ENCODE data around the gene CELF3.
"Not testable (repeated sequence)": the region's sequence is repeated elsewhere in the genome, so short reads cannot be mapped to it uniquely, and the experiment has no call there.

The CELF3 gene

DNA sequence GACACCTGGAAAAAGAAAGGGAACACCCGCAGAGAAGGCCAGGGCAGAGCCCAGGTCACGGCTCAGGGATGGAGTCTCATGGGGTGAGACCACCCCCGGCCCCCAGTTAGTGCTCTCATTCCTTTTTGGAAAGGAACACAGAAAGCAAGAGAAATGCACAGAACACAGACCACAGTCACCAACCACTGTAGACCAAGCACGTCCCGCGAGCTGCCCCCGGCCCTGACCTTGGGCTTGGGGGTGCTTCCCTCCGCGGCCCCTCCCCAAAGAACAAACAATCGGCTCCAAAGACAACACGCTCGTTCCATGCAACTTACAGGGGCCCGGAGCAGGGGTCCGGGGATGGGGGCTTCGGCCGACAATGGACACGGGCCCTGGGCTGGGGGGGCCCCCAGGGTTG lies 12.8 kb downstream of the CELF3 start:
- DNase-seq (ENCODE audit: low read depth, low spot score) = no peak

DNA sequence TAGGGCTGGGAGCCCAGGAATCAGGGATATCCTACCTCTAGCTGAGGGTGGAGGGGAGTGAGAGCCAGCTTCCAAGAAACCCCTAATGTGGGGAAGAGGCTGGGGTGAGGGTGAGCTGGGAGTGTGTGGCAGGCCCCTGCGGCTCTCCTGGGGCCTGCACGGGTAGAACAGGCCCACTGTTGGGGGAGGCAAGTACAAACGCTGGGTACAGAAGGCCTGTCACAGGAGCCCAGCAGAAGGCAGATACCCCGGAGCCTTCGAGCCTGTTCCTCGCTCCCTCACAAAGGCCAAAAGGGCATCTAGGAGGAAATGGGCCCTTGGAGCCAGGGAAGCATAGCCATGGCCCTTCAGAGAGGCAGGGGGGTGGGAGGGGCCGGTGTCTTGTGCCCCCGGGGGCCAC lies 13.7 kb downstream of the CELF3 start:
- no peak for DNase-seq (ENCODE audit: low read depth, low spot score)

DNA sequence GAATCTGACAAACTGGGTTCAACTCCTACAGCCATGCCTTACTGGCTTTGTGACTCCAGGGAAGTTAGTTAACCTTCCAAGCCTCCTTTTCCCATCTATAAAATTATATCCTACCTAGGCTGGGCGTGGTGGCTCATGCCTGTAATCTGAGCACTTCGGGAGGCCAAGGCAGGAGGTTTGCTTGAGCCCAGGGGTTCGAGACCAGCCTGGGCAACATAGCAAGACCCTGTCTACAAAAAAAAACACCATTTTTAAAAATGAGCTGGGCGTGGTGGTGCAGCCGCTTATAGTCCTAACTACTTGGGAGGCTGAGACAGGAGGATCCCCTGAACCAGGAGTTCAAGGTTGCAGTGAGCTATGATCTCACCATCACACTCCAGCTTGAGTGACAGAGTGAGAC lies 15.1 kb downstream of the CELF3 start:
- no peak for DNase-seq (ENCODE audit: low read depth, low spot score)

DNA sequence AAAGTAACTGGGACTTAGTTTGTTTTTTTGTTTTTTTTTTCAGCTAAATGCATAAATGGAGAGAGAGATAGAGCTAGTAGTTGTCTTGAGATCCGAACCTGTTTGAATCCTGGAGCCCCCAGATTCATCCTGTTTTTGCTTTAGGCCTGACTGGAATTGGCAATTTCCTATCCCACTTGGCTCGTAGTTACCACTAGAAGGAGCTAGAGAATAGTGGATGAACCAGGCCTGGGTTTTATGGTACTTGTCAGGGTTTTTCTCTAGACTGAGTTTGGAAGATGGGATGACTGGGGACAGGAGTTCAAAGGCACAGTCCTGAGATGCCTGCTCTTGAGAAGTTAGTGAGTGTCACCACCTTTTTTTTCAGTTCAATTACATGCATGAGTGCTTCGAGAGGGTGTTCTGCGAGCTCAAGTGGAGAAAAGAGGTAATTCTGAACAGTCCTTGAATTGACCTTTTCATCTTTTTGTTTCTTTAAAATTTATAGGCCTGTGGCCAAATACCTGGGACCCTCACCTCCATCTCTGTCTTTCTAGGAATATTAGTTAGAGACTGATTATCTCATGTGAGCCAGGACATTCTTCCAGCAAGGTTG lies 23.4 kb downstream of the CELF3 start:
- no peak for DNase-seq (ENCODE audit: low read depth, low spot score)

DNA sequence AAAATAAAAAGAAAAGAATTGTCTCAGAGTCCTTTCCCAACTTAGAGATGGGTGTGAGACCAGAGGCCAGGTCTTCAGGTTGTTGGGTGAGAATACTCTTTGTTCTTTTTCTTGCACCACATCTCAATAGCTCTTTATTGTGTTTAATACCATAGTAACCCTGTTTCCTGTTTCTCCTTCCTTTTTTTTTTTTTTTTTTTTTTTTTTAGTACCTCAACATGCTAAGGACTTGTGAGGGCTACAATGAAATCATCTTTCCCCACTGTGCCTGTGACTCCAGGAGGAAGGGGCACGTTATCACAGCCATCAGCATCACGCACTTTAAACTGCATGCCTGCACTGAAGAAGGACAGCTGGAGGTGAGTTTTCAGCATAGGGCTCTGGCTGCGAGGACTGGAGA lies 24.4 kb downstream of the CELF3 start:
- no peak for DNase-seq (ENCODE audit: low read depth, low spot score)

DNA sequence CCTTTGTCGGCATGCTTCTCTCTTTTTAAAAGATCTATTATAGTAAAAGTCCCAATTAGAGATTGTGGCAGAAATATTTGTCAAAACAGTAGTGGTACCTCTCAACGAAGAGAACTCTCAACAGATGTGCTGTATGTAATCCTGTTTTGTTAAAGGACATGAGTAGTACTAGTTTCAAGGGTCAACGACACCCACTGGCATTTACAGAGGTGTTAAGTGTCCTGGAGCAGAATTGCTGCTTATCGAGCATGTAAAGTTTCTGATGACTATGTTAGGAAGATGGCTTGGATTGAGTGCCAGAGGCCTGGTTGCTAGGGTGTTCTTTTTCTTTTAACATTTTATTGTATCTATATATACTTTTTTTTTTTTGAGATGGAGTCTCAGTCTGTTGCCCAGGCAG lies 27.1 kb downstream of the CELF3 start:
- DNase-seq (ENCODE audit: low read depth, low spot score) = no peak

DNA sequence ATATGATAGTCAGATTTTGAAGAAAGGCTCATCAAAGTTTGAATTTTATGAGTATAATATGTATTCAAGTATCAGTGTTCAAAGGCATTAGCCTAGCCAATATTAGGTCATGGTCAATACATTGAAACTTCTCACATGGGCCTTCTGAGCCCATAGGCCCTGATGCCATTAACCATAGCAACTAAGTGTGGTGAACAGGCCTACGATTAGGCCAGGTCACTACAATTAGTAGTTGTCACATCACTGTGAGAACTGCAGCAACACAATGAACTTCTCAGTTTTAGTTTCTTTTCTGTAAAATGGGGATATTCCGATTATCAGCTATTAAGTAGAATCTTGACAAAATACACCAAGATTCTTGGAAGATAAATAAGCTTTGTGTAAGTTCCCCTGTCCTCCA lies 30.0 kb downstream of the CELF3 start:
- DNase-seq (ENCODE audit: low read depth, low spot score) = no peak

DNA sequence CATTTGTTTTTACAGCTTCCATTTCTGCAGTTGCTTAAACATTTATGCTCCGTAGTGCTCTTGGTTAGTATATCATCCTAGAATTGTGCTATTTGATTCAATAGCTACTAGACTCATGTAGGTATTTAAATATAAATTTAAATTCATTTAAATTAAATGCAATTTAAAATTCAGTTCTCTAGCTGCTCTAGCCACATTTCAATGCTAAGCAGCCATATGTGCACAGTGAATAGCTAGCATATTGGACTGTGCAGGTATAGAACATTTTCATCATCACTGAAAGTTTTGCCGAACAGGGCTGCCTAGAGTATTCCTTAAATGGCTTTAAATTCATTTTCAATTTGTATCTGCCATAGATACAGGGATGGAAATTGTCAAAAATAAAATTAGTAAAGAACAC lies 32.5 kb downstream of the CELF3 start:
- DNase-seq (ENCODE audit: low read depth, low spot score) = no peak

DNA sequence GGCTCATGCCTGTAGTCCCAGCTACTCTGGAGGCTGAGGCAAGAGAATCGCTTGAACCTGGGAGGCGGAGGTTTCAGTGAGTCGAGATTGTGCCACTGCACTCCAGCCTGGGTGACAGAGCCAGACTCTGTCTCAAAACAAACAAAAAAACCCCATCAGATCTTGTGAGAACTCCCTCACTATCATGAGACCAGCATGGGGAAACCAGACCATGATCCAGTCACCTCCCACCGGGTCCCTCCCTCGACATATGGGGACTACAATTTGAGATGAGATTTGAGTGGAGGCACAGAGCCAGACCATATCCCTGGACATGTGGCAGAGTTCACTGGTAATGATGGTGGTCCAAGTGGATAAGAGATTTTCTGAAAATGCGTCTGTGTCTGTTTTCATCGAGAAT lies 33.7 kb downstream of the CELF3 start:
- DNase-seq (ENCODE audit: low read depth, low spot score) = not testable (repeated sequence)

DNA sequence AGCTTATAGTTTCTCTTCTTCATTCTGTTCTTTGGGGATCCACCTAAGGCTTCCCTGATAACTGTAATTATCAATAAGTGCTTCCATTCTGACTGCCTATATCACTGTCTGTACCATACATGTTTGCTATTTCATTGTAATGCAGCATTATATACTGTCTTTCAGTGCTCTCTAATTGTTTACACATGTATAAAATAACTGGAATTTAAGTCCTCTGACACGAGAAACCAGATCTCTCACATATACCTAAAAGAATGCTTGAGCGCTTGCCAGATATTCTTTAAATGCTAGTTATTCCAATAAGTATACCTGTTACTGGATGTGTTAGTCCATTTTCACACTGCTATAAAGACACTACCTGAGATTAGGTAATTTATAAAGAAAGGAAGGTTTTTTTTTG lies 34.7 kb downstream of the CELF3 start:
- no peak for DNase-seq (ENCODE audit: low read depth, low spot score)

DNA sequence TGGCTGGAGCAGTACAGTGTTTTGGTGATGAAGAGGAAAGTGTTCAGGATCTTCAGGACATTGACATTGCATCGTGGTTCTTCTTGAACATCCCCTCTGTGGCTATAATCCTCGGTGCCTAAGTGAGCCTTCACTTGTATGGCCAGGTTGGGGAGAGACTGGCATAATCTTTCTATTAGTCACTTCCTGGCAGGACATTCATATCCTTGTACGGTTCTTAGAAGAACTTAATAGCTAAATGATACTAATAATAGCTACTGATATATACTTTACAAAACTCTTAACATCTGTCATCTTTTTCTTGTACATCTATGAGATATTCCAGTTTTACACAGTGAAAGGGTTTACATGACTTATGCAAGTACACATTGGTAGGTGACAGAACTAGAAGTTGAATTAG lies 35.8 kb downstream of the CELF3 start:
- no peak for DNase-seq (ENCODE audit: low read depth, low spot score)

DNA sequence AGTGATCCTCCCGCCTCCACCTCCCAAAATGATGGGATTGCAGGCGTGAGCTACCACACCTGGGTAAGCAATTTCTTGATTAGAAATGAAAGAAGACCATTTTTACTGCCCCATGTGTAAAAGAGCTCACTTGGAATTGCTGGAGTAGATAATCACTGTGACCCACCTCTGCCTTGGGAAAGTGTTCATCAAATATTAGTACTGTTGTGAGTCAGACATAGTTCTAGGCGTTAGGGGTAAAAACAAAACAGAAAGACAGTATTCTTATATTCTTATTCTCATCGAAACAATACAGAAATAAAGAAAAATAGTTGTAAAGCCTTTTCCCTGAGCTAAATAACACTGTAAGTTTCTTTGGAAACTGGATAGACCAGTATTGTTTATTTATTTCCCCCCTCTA lies 36.2 kb downstream of the CELF3 start:
- DNase-seq (ENCODE audit: low read depth, low spot score) = no peak

DNA sequence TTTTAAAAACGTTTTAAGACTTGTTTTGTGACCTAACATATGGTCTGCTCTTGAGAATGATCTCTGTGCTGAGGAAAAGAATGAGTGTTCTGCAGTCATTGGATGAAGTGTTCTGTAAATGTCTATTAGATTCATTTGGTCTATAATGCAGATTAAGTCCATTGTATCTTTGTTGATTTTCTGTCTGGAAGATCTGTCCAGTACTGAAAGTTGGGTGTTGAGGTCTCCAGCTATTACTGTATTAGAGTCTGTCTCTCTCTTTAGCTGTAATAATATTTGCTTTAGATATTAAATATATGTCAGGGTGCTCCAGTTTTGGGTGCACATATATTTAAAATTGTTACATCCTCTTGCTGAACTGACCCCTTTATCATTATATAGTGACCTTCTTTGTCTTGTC lies 43.2 kb downstream of the CELF3 start:
- no peak for DNase-seq (ENCODE audit: low read depth, low spot score)

DNA sequence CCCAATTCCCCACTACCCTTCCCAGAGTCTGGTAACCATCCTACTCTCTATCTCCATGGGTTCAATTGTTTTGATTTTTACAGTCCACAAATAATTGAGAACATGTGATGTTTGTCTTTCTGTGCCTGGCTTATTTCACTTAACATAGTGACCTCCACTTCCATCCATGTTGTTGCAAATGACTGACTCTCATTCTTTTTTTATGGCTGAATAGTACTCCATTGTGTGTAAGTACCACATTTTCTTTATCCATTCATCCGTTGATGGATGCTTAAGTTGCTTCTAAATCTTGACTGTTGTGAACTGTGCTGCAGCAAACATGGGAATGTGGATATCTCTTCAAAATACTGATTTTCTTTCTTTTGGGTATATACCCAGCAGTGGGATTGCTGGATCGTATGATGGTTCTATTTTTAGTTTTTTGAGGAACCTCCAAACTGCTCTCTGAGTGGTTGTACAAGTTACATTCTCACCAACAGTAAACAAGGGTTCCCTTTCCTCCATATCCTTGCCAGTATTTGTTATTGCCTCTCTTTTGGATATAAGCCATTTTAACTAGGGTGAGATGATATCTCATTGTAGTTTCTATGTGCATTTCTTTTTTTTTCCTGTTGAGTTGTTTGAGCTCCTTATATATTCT lies 46.4 kb downstream of the CELF3 start:
- not testable (repeated sequence) for DNase-seq (ENCODE audit: low read depth, low spot score)

DNA sequence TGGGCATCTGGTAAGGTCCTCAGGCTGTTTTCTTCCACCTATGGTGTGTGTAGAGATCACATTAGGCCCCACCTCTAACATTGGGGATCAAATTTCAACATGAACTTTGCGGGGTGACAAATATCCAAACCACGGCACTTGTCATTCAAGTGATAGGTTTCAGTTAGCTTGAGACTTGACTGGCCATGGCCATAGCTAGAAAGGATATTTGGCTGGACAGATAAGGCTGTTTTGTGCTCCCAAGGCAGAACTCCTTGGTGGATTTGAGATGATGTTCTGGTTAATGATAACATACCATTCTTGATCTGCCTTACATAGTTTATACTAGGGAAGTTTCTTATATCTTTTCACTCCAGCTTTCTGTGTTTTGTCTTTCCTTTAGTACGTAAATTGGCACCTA lies 48.5 kb downstream of the CELF3 start:
- no peak for DNase-seq (ENCODE audit: low read depth, low spot score)

DNA sequence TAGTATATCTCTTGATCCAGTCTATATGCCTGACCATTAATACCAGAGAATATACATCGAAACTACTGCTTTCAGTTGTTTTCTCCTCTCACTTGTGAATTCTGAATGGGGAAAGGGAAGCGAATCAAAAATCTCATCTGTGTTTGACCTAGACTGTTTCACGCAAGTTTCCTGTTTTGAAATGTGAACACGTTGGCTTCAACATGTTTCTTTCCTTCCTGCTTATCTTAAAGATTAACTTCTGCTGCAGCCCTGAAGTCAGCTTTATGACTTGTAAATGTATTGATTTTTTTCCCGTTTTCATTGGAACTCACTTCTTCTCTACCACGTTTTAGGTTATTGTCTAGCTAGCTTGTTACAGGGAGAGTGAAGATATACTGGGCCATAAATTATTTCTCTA lies 54.9 kb downstream of the CELF3 start:
- no peak for DNase-seq (ENCODE audit: low read depth, low spot score)

DNA sequence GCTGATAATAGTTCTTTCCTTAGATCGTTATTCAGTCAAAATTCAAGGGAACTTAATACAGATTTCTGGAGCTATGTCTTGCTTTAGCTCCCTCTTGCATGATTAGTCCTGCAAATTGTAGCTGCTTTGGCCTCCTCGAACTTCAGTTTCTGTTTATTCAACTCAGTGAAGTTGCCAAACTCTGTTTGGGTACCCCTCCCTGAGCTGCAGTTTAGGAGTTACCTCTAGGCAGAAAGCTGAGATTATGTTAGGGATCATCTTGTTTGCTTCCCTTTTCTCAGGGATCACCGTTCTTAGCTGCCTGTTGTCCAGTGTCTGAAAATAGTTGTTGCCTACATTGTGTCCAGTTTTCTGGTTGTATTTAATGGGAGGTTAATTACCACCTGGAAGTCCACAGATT lies 61.2 kb downstream of the CELF3 start:
- no peak for DNase-seq (ENCODE audit: low read depth, low spot score)

DNA sequence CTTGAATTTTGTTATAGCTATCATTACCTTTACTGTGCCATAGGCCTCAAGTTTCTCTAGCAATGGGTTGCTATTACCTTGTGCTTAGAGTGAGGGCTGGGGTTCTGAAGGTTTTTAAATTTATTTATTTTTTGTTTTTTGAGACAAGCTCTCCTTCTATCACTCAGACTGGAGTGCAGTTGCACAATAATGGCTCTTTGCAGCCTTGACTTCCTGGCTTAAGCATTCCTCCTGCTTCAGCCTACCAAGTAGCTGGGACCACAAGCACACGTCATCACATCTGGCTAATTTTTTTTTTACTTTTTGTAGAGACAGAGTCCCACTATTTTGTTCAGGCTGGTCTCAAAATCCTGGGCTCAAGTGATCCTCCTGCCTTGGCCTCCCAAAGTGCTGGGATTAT lies 63.2 kb downstream of the CELF3 start:
- no peak for DNase-seq (ENCODE audit: low read depth, low spot score)
